Activated naive CD8-positive, alpha-beta T cell treated with anti-CD3 and anti-CD28 coated beads for 36 hours (primary cell): ENCODE results near the gene GORASP2. TPM values are rescaled to one million over a fixed set of nuclear protein-coding genes. Genes with fewer than 3 reads are reported as not detected.

ENCODE experiments used
- DNase-seq: peaks from one replicate; pipeline ENCODE4 v3.0.0; 2021
- H3K27ac Mint-ChIP-seq: one replicate; pipeline ENCODE4 v1.8.0; 2022; ENCODE audit warnings: mild to moderate bottlenecking, moderate library complexity, mixed read lengths
- H3K27me3 Mint-ChIP-seq: one replicate; pipeline ENCODE4 v1.8.0; 2022; ENCODE audit warnings: mild to moderate bottlenecking, mixed read lengths
- H3K36me3 Mint-ChIP-seq: one replicate; pipeline ENCODE4 v1.8.0; 2021; ENCODE audit warnings: mild to moderate bottlenecking, mixed read lengths
- H3K4me1 Mint-ChIP-seq: one replicate; pipeline ENCODE4 v1.8.0; 2021; ENCODE audit warnings: mixed read lengths
- H3K4me3 Mint-ChIP-seq: one replicate; pipeline ENCODE4 v1.8.0; 2022; ENCODE audit warnings: mild to moderate bottlenecking, moderate library complexity, mixed read lengths
- H3K9me3 Mint-ChIP-seq: one replicate; pipeline ENCODE4 v1.8.0; 2022; ENCODE audit warnings: mixed read lengths
- total RNA-seq, 2 experiments: library from RNA; stranded (reverse); gene quantifications; one replicate each; pipeline ENCODE4 v1.2.3, GENCODE V29; 2021

The GORASP2 gene
- total RNA-seq, 2 experiments from 2014 or later = 84.5 to 95.0 TPM

DNA sequence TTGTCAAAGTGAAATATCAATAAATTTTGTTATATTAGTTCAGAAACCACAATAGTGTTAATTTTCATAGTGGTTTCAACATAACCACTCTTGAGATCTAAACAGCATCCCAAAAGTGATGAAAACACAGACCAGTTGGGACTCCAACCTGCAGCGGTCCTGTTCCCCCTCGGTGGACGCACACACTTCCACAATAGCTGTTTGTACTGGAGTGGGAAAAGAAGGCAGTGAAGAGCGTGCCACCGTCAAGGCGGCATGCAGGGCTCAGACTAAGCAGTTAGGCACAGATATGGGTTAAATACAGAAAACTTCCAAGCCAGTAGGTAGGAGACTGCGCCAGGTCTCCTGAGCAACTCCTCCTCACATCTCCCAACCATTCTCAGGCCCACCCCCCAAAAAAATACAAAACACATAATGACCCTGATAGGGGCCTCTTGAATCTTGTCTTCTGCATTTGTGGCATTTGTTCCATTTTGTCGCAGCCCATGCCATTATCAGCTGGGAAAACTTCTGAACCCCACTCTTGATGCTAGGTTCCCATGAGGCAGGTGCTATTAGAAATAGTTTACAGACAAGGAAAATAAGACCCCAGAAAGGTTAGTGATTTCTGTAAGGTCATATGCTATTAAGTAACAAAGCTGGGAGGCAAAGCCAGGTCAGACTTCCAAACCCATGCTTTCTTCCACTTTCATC, 57.7 kb downstream of the GORASP2 start:
- no peak overlapping the region for H3K4me3 Mint-ChIP-seq
- H3K36me3 Mint-ChIP-seq = peaks cover 10% of the 10 kb centered on the region
- DNase-seq = no peak
- H3K27ac Mint-ChIP-seq = no peak overlapping the region
- peaks cover 3% of the 10 kb centered on the region for H3K4me1 Mint-ChIP-seq
- H3K27me3 Mint-ChIP-seq = no peaks in the 10 kb centered on the region
- H3K9me3 Mint-ChIP-seq = no peaks in the 10 kb centered on the region

DNA sequence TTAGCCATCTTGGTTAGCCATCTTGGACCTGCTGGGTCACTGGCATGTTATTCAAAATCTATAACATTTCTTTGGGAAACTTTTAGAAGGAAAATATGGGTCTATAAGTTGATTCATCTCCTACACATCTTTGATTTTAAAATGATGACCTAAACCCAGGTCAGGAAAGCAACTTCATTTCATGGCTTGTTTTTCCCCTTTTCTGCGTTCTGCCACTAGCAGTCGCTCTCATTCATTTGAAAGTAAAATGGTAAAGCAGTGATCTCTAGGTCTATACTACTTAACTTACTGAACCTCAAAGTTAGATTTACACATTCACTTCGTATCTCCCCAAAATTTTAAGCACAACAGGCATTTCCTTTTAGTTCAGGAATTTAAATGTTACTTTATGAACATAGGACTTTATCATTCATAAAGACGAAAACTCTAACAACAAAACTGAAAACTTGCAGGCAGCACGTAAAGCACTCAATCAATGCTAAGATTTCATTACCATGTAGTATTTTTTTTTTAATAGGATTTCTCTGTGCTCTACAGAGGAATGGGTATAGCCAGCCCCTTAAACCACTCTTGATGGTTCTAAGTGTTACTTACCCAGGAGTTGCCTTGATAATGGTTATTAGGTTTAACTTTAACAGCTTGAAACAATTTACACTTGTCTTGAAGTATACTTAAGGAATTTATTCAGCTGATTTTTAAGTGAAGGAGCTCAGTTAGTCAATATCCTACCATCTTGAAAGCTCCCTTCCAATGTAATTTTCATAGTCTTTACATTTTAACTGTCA, 62.5 kb downstream of the GORASP2 start:
- Mint-ChIP-seq H3K4me1 (peaks cover 3% of the 10 kb centered on the region), H3K4me3 (no peak overlapping the region), H3K36me3 (peaks cover 10% of the 10 kb centered on the region), H3K9me3 (no peaks in the 10 kb centered on the region), H3K27ac (no peak overlapping the region), H3K27me3 (no peaks in the 10 kb centered on the region)
- no peak for DNase-seq

DNA sequence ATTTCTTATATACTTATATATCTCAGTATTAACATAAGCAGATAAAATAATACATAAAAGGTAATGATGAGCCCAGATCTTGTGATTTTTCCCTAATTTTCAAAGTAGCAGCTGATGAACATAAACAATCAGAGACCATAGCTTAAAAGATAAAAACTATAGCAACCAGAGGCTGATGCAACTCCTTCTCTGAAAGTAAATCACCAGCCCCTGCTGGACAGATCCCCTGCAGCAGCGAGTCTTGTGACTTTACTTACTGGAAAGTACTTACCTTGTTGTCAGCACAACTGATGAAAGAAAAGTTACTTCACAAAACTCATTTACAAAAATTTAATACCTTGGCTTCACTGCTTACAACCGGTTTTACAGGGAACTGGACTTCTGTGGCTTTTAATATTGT, 67.3 kb downstream of the GORASP2 start:
- Mint-ChIP-seq H3K27ac (no peak overlapping the region), H3K9me3 (no peaks in the 10 kb centered on the region), H3K36me3 (peaks cover 13% of the 10 kb centered on the region), H3K4me1 (no peaks in the 10 kb centered on the region), H3K4me3 (no peak overlapping the region), H3K27me3 (no peaks in the 10 kb centered on the region)
- no peak for DNase-seq

DNA sequence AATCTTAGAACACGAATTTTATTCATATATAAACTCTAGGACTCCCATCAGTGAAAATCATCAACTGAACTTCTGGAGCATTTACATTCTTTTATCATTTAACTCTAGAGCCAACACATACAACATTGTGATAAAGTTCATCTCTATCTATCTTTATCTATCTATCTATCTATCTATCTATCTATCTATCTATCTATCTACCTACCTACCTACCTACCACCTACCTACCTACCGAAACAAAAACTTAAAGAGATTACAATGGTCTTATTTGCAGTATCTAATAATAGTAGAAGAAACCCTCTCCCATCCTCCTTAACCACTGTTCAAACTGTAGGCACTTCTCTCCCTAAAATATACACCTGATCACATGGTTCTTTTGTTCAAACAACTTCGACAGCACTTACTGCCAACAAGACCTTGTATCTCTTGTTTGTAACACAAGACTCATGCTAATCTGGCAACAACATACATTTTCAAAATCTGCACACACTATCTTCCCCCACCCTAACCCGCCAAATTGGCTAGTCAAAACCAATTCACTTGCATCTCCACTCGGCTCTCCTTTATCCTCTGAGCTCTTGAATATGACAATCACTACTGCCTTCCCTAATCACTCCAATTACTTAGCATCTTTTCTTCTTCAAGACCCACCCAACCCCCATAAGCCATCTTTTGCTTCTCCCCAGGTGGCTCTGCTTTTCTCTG, 69.0 kb downstream of the GORASP2 start:
- Mint-ChIP-seq H3K27ac (no peak overlapping the region), H3K9me3 (no peaks in the 10 kb centered on the region), H3K4me1 (no peaks in the 10 kb centered on the region), H3K27me3 (no peaks in the 10 kb centered on the region), H3K36me3 (peaks cover 20% of the 10 kb centered on the region), H3K4me3 (no peak overlapping the region)
- DNase-seq = no peak

DNA sequence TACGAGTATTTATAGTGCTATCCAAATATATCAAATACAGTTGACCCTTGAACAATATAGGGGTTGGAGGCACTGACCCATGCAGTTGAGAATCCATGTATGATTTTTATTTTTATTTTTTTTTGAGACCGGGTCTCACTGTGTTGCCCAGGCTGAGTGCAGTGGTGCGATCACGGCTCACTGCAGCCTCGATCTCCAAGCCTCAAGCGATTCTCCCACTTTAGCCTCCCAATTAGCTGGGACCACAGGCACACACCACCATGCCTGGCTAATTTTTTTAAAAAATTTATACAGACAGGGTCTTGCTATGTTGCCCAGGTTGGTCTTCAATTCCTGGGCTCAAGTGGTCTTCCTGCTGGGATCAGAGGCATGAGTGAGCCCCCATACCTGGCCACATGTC, 70.6 kb downstream of the GORASP2 start:
- no peak overlapping the region for H3K27ac Mint-ChIP-seq
- no peak for DNase-seq
- no peaks in the 10 kb centered on the region for H3K9me3 Mint-ChIP-seq
- H3K4me3 Mint-ChIP-seq = no peak overlapping the region
- H3K36me3 Mint-ChIP-seq = peaks cover 27% of the 10 kb centered on the region
- H3K4me1 Mint-ChIP-seq = no peaks in the 10 kb centered on the region
- no peaks in the 10 kb centered on the region for H3K27me3 Mint-ChIP-seq

DNA sequence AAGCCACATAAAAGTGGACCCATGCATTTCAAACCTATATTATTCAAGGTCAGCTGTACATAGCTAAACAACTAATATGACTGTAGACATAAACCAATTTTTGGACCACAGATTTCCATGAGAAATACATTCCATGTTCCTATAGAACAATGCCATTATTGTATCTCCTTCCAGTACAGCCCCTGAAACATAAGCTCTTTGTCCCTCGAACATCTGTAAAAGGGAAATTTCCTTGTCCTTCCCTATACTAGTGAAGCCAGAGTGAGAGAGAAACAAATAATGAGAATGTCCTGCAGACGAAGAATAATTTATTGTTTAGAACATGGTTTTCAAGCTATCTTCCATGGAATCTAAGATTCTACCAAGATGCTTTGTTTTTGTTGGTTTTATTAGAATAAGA, 75.3 kb downstream of the GORASP2 start:
- H3K36me3 Mint-ChIP-seq = peaks cover 33% of the 10 kb centered on the region
- no peak overlapping the region for H3K4me3 Mint-ChIP-seq

DNA sequence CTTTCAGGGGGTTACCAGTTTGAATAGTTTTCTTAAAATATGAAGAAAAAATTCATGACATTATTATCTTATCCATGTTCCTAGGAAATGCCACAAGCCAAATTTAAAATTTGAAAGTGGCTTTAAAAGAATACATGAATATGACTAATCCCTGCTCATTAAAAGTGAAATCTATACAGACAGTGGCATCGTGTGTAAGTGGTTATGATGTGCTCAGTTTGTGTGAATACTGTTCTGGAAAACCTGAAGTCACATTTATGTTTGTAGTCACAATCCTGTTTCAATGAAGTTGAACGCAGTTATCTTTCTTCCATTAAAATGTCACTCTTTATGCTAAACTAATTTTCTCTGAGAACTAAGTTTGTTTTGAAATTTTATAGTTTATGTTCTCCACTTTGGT, 75.8 kb downstream of the GORASP2 start:
- Mint-ChIP-seq H3K36me3 (peaks cover 32% of the 10 kb centered on the region), H3K27ac (no peak overlapping the region), H3K9me3 (no peaks in the 10 kb centered on the region), H3K27me3 (no peaks in the 10 kb centered on the region), H3K4me1 (peaks cover 4% of the 10 kb centered on the region), H3K4me3 (no peak overlapping the region)
- no peak for DNase-seq

More for the DNA sequence above, 75.3 kb downstream of the GORASP2 start:
- DNase-seq = no peak
- Mint-ChIP-seq H3K27me3 (no peaks in the 10 kb centered on the region), H3K4me1 (peaks cover 4% of the 10 kb centered on the region), H3K27ac (no peak overlapping the region), H3K9me3 (no peaks in the 10 kb centered on the region)

DNA sequence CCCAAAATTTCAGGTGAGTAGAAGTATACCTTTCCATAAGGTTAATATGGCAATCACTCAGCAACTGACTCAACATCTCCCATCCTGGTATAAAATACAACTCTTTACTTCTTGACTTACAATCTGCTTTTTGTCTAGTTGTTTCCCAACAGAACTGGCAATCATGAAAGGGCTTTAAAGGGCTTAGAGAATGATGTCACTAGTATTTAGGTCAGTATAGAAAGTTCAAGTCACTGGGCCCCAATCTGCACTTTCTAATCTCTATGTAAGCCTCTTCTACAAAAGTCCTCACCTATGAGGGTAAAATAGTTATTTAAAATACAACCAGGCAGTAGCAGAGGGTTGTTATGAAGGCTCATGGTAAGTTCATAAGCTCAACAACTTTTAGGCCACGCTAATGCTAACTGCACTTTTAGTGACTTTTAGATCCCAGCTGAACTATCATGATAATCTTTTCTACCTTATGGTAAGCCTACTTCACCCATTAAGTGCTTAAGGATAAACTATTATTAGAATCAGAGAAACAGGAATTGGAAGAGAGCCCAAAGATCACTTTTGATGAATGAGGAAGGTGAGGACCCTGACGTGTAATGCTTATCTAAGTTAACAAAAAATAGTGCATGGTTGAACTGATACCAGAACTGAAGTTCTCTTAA, 79.6 kb downstream of the GORASP2 start:
- Mint-ChIP-seq H3K27ac (peak overlapping the region; percentile 6), H3K4me1 (peaks cover 4% of the 10 kb centered on the region), H3K36me3 (peaks cover 19% of the 10 kb centered on the region), H3K27me3 (no peaks in the 10 kb centered on the region), H3K9me3 (no peaks in the 10 kb centered on the region), H3K4me3 (no peak overlapping the region)
- no peak for DNase-seq

DNA sequence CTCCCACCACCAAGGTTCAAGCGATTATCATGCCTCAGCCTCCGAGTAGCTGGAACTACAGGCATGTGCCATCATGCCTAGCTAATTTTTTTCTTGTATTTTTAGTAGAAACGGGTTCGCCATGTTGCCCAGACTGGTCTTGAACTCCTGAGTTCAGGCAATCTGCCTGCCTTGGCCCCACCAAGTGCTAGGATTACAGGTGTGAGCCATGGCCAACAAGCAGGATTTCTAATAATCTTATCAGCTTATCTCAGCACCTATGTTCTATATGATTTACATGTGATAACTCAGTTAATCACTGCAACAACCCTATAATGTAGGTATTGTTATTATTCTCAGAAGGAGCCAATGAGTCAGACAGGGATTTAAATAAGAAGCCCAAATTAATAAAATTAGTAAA, 80.3 kb downstream of the GORASP2 start:
- Mint-ChIP-seq H3K27ac (no peak overlapping the region), H3K27me3 (no peaks in the 10 kb centered on the region), H3K4me1 (peaks cover 4% of the 10 kb centered on the region), H3K4me3 (no peak overlapping the region), H3K36me3 (peaks cover 16% of the 10 kb centered on the region), H3K9me3 (no peaks in the 10 kb centered on the region)
- DNase-seq = no peak

DNA sequence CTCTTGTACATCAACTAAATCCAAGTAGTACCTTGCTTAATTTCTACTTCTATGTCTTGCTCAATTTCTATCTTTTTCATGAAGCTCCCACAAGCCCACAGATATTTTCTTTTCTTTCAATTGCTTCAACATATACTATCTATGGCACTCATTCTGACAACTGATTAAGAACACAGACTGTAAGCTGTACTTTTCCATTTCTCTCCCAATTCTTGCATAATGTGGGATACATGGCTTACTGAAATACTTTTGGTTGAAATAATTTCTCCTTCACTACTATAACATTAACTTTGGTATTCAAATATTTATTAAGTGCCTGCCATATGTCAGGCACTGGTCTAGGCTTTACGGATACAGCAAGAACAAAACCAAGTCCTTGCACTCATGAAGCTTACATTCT, 84.8 kb downstream of the GORASP2 start:
- DNase-seq = no peak
- H3K9me3 Mint-ChIP-seq = no peaks in the 10 kb centered on the region
- H3K4me1 Mint-ChIP-seq = peaks cover 10% of the 10 kb centered on the region
- no peak overlapping the region for H3K4me3 Mint-ChIP-seq
- H3K27me3 Mint-ChIP-seq = no peaks in the 10 kb centered on the region
- H3K27ac Mint-ChIP-seq = no peak overlapping the region
- peaks cover 20% of the 10 kb centered on the region for H3K36me3 Mint-ChIP-seq

DNA sequence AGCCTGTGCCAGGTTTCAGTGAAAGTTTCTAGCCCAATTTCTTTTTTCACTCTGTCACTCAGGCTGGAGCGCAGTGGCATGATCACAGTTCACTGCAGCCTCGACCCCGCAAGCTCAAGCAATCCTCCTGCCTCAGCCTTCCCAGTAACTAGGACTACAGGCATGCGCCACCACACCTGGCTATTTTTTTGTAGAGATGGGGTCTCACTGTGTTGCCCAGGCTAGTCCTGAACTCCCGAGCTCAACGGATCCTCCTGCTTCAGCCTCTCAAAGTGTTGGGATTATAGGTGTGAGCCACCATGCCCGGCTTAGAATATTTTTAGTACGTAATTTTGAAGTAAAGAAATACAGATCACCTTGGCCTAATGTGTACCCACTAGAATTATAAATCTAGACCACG, 87.1 kb downstream of the GORASP2 start:
- Mint-ChIP-seq H3K9me3 (no peaks in the 10 kb centered on the region), H3K4me1 (peaks cover 15% of the 10 kb centered on the region), H3K4me3 (no peak overlapping the region), H3K27ac (no peak overlapping the region), H3K27me3 (no peaks in the 10 kb centered on the region), H3K36me3 (peaks cover 24% of the 10 kb centered on the region)
- no peak for DNase-seq

Other genes starting within 250 kb of the GORASP2 start
- not detected for gene SP5, start 213.9 kb upstream of the GORASP2 start, total RNA-seq
- under 1 TPM in 1 of 2 experiments, not detected in 1; 0.40 TPM for gene ERICH2, start 158.9 kb upstream of the GORASP2 start, total RNA-seq
- 1 to 10 TPM in 1 of 2 experiments, under 1 TPM in 1; 0.74 to 1.0 TPM for gene GAD1, start 112.4 kb upstream of the GORASP2 start, total RNA-seq
- 10 to 100 TPM; 61.9 to 66.0 TPM for gene TLK1, start 231.6 kb downstream of the GORASP2 start, total RNA-seq